ENCODE measurements around the gene LSMEM2.
"Not testable (repeated sequence)": the region's sequence is repeated elsewhere in the genome, so short reads cannot be mapped to it uniquely, and the experiment has no call there.

LSMEM2 gene

GRCh38 chr3:50264964-50265485 lies 13.9 kb upstream of the LSMEM2 start:
- no peak for DNase-seq (ENCODE audit: low read depth)

GRCh38 chr3:50265571-50265970 lies 13.3 kb upstream of the LSMEM2 start:
- no peak for DNase-seq (ENCODE audit: low read depth)

- DNase-seq (ENCODE audit: low read depth), result no peak
Observed at GRCh38 chr3:50266017-50266416, 12.9 kb upstream of the LSMEM2 start.

GRCh38 chr3:50266836-50267235 lies 12.1 kb upstream of the LSMEM2 start:
- no peak for DNase-seq (ENCODE audit: low read depth)

GRCh38 chr3:50267280-50267913 lies 11.5 kb upstream of the LSMEM2 start:
- no peak for DNase-seq (ENCODE audit: low read depth)

GRCh38 chr3:50268276-50268675 lies 10.6 kb upstream of the LSMEM2 start:
- DNase-seq (ENCODE audit: low read depth), result no peak

- no peak for DNase-seq (ENCODE audit: low read depth)
Observed at GRCh38 chr3:50268703-50269451, 10.0 kb upstream of the LSMEM2 start, which contains the start of gene SEMA3B. Gene SEMA3B, plus strand, starts transcription at chr3:50269147. Its CDS starts 94 bp downstream, at chr3:50269241.

- no peak for DNase-seq (ENCODE audit: low read depth)
Observed at GRCh38 chr3:50269460-50269859, 9.4 kb upstream of the LSMEM2 start.

GRCh38 chr3:50269977-50270413 lies 8.9 kb upstream of the LSMEM2 start:
- DNase-seq (ENCODE audit: low read depth), result no peak

- no peak for DNase-seq (ENCODE audit: low read depth)
Observed at GRCh38 chr3:50270422-50271224, 8.3 kb upstream of the LSMEM2 start.

GRCh38 chr3:50271314-50271936 lies 7.5 kb upstream of the LSMEM2 start:
- no peak for DNase-seq (ENCODE audit: low read depth)

- not testable (repeated sequence) for DNase-seq (ENCODE audit: low read depth)
Observed at GRCh38 chr3:50272538-50272910, 6.4 kb upstream of the LSMEM2 start.

GRCh38 chr3:50272911-50273688 lies 5.8 kb upstream of the LSMEM2 start:
- DNase-seq (ENCODE audit: low read depth), result peak; percentile 79

GRCh38 chr3:50273689-50274065 lies 5.2 kb upstream of the LSMEM2 start:
- no peak for DNase-seq (ENCODE audit: low read depth)

GRCh38 chr3:50274371-50275104 lies 4.3 kb upstream of the LSMEM2 start:
- DNase-seq (ENCODE audit: low read depth), result peak; percentile 51

- DNase-seq (ENCODE audit: low read depth), result no peak
Observed at GRCh38 chr3:50275141-50275995, 3.5 kb upstream of the LSMEM2 start.

- DNase-seq (ENCODE audit: low read depth), result no peak
Observed at GRCh38 chr3:50275996-50276761, 2.7 kb upstream of the LSMEM2 start.

GRCh38 chr3:50276762-50277101 lies 2.2 kb upstream of the LSMEM2 start:
- no peak for DNase-seq (ENCODE audit: low read depth)
